Measurements from ENCODE around the gene COL18A1.
A peak's percentile ranks its signal among the peaks of the same experiment; 100 is the strongest.

Gene COL18A1

DNA sequence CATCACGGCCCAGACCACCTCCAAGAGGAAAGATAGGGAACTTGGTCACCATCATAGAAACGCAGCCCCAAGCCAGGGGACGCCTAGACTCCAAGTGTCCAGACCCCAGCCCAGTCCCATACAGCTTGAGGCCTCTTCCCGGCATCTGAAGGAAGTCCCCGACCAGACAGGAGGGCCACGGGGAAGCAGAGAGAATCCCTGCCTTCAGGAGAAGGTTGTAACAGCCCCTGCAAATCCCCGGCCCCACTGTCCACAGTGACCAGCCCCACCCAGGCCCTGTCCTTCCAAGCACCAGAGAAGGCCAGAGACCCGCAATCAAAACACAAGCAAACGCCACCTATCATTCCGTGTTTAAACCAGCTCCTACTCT, 135.6 kb downstream of the COL18A1 start:
- TF ChIP-seq EZH2 (IDR thresholded peaks at IDR 0.05; ENCODE audit: borderline replicate concordance, low read depth, low read length, severe bottlenecking) = no peak
- TF ChIP-seq, protein P1, sequence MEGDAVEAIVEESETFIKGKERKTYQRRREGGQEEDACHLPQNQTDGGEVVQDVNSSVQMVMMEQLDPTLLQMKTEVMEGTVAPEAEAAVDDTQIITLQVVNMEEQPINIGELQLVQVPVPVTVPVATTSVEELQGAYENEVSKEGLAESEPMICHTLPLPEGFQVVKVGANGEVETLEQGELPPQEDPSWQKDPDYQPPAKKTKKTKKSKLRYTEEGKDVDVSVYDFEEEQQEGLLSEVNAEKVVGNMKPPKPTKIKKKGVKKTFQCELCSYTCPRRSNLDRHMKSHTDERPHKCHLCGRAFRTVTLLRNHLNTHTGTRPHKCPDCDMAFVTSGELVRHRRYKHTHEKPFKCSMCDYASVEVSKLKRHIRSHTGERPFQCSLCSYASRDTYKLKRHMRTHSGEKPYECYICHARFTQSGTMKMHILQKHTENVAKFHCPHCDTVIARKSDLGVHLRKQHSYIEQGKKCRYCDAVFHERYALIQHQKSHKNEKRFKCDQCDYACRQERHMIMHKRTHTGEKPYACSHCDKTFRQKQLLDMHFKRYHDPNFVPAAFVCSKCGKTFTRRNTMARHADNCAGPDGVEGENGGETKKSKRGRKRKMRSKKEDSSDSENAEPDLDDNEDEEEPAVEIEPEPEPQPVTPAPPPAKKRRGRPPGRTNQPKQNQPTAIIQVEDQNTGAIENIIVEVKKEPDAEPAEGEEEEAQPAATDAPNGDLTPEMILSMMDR (IDR thresholded peaks at IDR 0.05; ENCODE audit: borderline replicate concordance, extremely low read depth, low read length, poor library complexity, severe bottlenecking) = no peak
- Histone ChIP-seq H2AFZ (ENCODE audit: low read depth, low read length) (no peak overlapping the region), H3K9me3 (ENCODE audit: insufficient read depth, low read length, severe bottlenecking) (no peaks in the 10 kb centered on the region), H3K9ac (ENCODE audit: low read depth, low read length) (peak overlapping the region; percentile 66), H4K20me1 (ENCODE audit: insufficient read depth, low read length) (peaks cover 56% of the 10 kb centered on the region), H3K79me2 (ENCODE audit: insufficient read depth, low read length) (peaks cover 59% of the 10 kb centered on the region), H3K4me3 (ENCODE audit: low read depth in 1 of 2, low read length in 2 of 2) (peak overlapping the region in 1 of 2 experiments; percentile 77; a peak in 3 of 4 replicates), H3K27me3 (ENCODE audit: insufficient read depth, low read length, poor library complexity) (no peaks in the 10 kb centered on the region), H3K4me1 (ENCODE audit: insufficient read depth, low read length) (peaks cover 47% of the 10 kb centered on the region), H3K36me3 (ENCODE audit: insufficient read depth, low read length) (peaks cover 54% of the 10 kb centered on the region), H3K27ac (ENCODE audit: low read length) (0 out of 2 replicates have a peak overlapping the region, but pooled peaks have one; percentile 19), H3K4me2 (ENCODE audit: insufficient read depth, low read length) (peak overlapping the region; percentile 97)
- ATAC-seq (ENCODE audit: insufficient read depth, low read depth) = no peak
- DNase-seq = no peak

DNA sequence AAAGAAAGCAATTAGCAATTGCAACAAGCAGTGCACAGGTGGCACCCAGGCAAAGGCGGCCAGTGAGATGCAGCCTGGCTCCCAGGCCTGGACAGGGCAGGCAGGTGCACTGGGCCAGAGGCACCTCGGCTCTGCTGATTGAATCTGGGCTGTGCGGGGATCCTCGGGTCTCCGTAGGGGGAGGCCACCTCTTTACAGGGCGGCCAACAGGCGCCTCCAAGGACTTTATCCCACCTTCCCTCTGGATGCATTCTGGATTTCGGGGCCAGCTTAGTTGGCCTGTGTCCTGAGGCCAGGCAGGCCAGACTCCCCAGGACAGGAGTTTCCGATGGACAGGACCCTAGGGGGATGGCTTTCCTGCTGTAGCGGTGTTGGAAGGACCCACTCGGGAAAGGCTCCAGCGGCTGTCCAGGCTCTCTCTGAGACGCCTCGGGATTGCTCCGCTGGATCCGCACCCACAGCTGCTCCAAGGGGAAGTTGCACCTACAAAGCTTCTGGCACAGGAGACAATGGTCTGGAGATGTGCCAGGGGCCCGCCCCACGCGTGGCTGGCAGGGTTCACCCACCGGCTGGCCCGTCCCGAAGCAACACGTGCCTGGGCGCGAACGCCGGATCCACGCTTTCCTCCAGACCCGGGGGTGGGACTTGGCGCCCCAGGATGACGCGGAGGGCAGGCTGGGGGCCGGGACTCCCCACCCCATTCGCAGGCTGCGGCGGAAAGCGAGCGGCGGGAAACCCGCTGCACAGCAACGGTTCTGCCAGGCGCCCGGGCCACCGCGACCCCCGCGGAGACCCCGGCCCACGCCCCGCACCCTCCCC, 136.5 kb downstream of the COL18A1 start:
- ATAC-seq (ENCODE audit: insufficient read depth, low read depth) = peak; percentile 84
- H3K4me2 ChIP-seq (ENCODE audit: insufficient read depth, low read length) = peak overlapping the region; percentile 97
- peaks cover 51% of the 10 kb centered on the region for H3K79me2 ChIP-seq (ENCODE audit: insufficient read depth, low read length)
- no peak for TF ChIP-seq EZH2 (IDR thresholded peaks at IDR 0.05; ENCODE audit: borderline replicate concordance, low read depth, low read length, severe bottlenecking)
- TF ChIP-seq, protein P1 (IDR thresholded peaks at IDR 0.05; ENCODE audit: borderline replicate concordance, extremely low read depth, low read length, poor library complexity, severe bottlenecking) = no peak
- peaks cover 48% of the 10 kb centered on the region for H4K20me1 ChIP-seq (ENCODE audit: insufficient read depth, low read length)
- H3K9me3 ChIP-seq (ENCODE audit: insufficient read depth, low read length, severe bottlenecking) = no peaks in the 10 kb centered on the region
- H3K27ac ChIP-seq (ENCODE audit: low read length) = peak overlapping the region; percentile 71
- peaks cover 44% of the 10 kb centered on the region for H3K4me1 ChIP-seq (ENCODE audit: insufficient read depth, low read length)
- no peaks in the 10 kb centered on the region for H3K27me3 ChIP-seq (ENCODE audit: insufficient read depth, low read length, poor library complexity)
- peak overlapping the region; percentile 66 for H3K9ac ChIP-seq (ENCODE audit: low read depth, low read length)
- peak; percentile 88 for DNase-seq
- H3K36me3 ChIP-seq (ENCODE audit: insufficient read depth, low read length) = peaks cover 46% of the 10 kb centered on the region
- H2AFZ ChIP-seq (ENCODE audit: low read depth, low read length) = peak overlapping the region; percentile 77
- peak overlapping the region; percentile 48 to 77; a peak in 3 of 4 replicates for H3K4me3 ChIP-seq (ENCODE audit: low read depth in 1 of 2, low read length in 2 of 2)

DNA sequence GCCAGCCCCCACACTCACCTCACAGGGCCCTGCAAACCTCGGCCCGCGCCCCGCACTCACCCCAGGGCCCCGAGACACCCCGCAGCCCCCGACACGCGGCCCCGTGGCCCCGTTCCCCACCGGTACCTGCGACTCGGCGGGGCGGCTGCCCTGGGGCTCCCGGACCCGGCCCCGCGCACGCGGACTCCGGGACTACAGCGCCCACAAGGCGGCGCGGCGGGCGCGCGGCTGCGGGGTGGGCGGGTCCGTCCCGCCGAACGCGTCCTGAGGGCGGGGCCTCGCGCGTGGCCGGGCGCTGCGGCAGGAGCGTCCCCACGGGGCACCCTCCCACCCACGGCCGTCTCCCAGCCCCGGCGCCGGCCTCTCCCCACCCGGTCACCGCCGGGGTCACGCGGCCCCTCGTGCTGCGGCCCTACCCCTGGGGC, 137.3 kb downstream of the COL18A1 start, which contains the start of gene SLC19A1:
TSS of gene SLC19A1 (minus strand) at position 199 of the 425 bp plus-strand sequence. CDS start 4,481 bp downstream, outside the sequence.
- Histone ChIP-seq H3K79me2 (ENCODE audit: insufficient read depth, low read length) (peaks cover 43% of the 10 kb centered on the region), H3K27me3 (ENCODE audit: insufficient read depth, low read length, poor library complexity) (no peaks in the 10 kb centered on the region), H3K36me3 (ENCODE audit: insufficient read depth, low read length) (peaks cover 38% of the 10 kb centered on the region), H3K4me3 (ENCODE audit: low read depth in 1 of 2, low read length in 2 of 2) (peak within 1 kb of the TSS; percentile 48 to 77; a peak in 3 of 4 replicates), H3K27ac (ENCODE audit: low read length) (peak within 1 kb of the TSS; percentile 71), H4K20me1 (ENCODE audit: insufficient read depth, low read length) (peaks cover 41% of the 10 kb centered on the region), H2AFZ (ENCODE audit: low read depth, low read length) (peak within 1 kb of the TSS; percentile 77), H3K4me2 (ENCODE audit: insufficient read depth, low read length) (peak within 1 kb of the TSS; percentile 97), H3K9ac (ENCODE audit: low read depth, low read length) (peak within 1 kb of the TSS; percentile 66), H3K9me3 (ENCODE audit: insufficient read depth, low read length, severe bottlenecking) (no peaks in the 10 kb centered on the region), H3K4me1 (ENCODE audit: insufficient read depth, low read length) (peaks cover 44% of the 10 kb centered on the region)
- no peak for TF ChIP-seq EZH2 (IDR thresholded peaks at IDR 0.05; ENCODE audit: borderline replicate concordance, low read depth, low read length, severe bottlenecking)
- TF ChIP-seq, protein P1 (IDR thresholded peaks at IDR 0.05; ENCODE audit: borderline replicate concordance, extremely low read depth, low read length, poor library complexity, severe bottlenecking) = peak; percentile 33
- peak; percentile 73 for DNase-seq
- peak; percentile 77 for ATAC-seq (ENCODE audit: insufficient read depth, low read depth)
